ENCODE data around the gene CENPU. TPM values are rescaled to one million over a fixed set of nuclear protein-coding genes. Genes with fewer than 3 reads are reported as not detected.

The CENPU gene
- total RNA-seq, 2 donors from 2014 or later, result 69.9 to 96.2 TPM

GRCh38 chr4:184774152-184774551 is 40.3 kb upstream of the CENPU start:
- Histone ChIP-seq H3K27ac (ENCODE audit: low read depth, low read length) (no peak overlapping the region), H3K27me3 (ENCODE audit: control insufficient read depth, insufficient read depth, low read length, poor library complexity, severe bottlenecking) (no peaks in the 10 kb centered on the region), H3K4me1 (ENCODE audit: control insufficient read depth, insufficient read depth, low read length) (no peaks in the 10 kb centered on the region), H3K9me3 (ENCODE audit: control insufficient read depth, low read length) (peaks cover 3% of the 10 kb centered on the region), H3K4me3 (ENCODE audit: low read length) (no peak overlapping the region), H3K36me3 (ENCODE audit: control insufficient read depth, insufficient read depth, low read length) (peaks cover 46% of the 10 kb centered on the region), H3K9ac (ENCODE audit: extremely low read depth, low read length, poor library complexity, severe bottlenecking) (no peak overlapping the region)
- H3K27me3 Mint-ChIP-seq (ENCODE audit: insufficient read depth), result no peaks in the 10 kb centered on the region
- peaks cover under 1% of the 10 kb centered on the region for H3K36me3 Mint-ChIP-seq (ENCODE audit: low read depth)
- H3K9me3 Mint-ChIP-seq, result peaks cover 3% of the 10 kb centered on the region
- WGBS, 2 experiments (ENCODE audit: insufficient coverage in 1 of 2, insufficient read length in 1 of 2), result 93 to 99% methylated on average over 3 to 7 of the region's 7 CpGs
- no peaks in the 10 kb centered on the region for H3K4me1 Mint-ChIP-seq
- H3K4me3 Mint-ChIP-seq, result no peak overlapping the region
- H3K27ac Mint-ChIP-seq, result no peak overlapping the region
- TF ChIP-seq, protein P1, sequence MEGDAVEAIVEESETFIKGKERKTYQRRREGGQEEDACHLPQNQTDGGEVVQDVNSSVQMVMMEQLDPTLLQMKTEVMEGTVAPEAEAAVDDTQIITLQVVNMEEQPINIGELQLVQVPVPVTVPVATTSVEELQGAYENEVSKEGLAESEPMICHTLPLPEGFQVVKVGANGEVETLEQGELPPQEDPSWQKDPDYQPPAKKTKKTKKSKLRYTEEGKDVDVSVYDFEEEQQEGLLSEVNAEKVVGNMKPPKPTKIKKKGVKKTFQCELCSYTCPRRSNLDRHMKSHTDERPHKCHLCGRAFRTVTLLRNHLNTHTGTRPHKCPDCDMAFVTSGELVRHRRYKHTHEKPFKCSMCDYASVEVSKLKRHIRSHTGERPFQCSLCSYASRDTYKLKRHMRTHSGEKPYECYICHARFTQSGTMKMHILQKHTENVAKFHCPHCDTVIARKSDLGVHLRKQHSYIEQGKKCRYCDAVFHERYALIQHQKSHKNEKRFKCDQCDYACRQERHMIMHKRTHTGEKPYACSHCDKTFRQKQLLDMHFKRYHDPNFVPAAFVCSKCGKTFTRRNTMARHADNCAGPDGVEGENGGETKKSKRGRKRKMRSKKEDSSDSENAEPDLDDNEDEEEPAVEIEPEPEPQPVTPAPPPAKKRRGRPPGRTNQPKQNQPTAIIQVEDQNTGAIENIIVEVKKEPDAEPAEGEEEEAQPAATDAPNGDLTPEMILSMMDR (conservative IDR thresholded peaks at IDR 0.05), result no peak
- DNase-seq, result no peak

DNA sequence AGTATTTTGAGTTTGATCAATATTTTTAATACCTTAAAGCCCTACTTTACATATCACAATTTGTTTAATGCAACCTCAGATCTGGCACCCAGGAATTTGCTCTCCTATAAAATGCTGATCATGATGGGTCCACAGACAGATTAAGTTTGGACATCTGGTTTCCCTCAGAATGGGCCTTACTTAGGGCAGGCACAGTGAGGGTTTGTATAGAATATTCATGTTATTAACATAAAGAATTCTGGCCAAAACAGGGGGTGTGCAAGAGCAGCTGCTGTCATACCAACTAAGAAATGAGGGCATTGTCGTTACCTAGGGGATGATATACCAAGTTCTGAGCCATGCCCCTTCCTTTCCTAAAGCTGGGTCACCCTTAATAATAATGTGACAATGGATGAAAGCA is 37.5 kb upstream of the CENPU start:
- Histone ChIP-seq H3K9ac (ENCODE audit: extremely low read depth, low read length, poor library complexity, severe bottlenecking) (no peak overlapping the region), H3K4me3 (ENCODE audit: low read length) (no peak overlapping the region), H3K36me3 (ENCODE audit: control insufficient read depth, insufficient read depth, low read length) (peaks cover 54% of the 10 kb centered on the region), H3K4me1 (ENCODE audit: control insufficient read depth, insufficient read depth, low read length) (no peaks in the 10 kb centered on the region), H3K27ac (ENCODE audit: low read depth, low read length) (no peak overlapping the region), H3K9me3 (ENCODE audit: control insufficient read depth, low read length) (no peaks in the 10 kb centered on the region), H3K27me3 (ENCODE audit: control insufficient read depth, insufficient read depth, low read length, poor library complexity, severe bottlenecking) (no peaks in the 10 kb centered on the region)
- Mint-ChIP-seq H3K36me3 (ENCODE audit: low read depth) (no peaks in the 10 kb centered on the region), H3K4me1 (no peaks in the 10 kb centered on the region), H3K4me3 (no peak overlapping the region), H3K27ac (no peak overlapping the region), H3K27me3 (ENCODE audit: insufficient read depth) (no peaks in the 10 kb centered on the region), H3K9me3 (no peaks in the 10 kb centered on the region)
- 83 to 97% methylated on average over 1 of the region's 1 CpG for WGBS, 2 experiments (ENCODE audit: insufficient coverage in 1 of 2, insufficient read length in 1 of 2)
- TF ChIP-seq, protein P1 (conservative IDR thresholded peaks at IDR 0.05), result no peak
- DNase-seq, result no peak

DNA sequence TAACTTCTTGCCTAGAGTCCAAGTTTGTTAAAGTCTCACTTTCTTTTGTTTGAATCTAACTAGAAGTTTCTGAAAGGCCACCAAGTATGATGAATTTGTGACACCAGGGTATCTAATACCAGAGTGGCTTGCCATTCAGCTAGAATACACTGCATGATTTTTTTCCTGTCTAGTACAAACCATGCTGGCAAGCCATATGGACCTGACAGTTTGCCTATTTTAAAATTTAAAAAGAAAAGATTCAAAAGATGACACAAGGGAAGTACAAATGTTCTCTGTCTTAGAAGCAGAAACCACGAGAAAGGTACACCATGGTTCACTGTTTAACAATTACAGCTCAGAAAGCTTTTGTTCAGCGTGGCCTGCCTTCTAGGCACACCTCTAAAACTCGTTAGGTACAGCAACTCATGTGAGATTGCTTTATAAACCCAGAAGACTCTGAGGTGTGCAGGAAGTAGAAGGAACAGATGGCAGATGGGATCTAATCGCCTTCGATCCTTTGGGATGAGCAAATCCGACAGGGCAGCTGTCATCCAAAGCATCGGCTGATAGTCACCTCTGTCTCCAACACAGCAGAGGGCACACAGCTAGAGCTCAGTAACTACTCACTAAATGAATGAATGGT is 35.4 kb upstream of the CENPU start:
- no peak for DNase-seq
- no peaks in the 10 kb centered on the region for H3K4me1 Mint-ChIP-seq
- H3K27ac ChIP-seq (ENCODE audit: low read depth, low read length), result no peak overlapping the region
- no peak overlapping the region for H3K4me3 Mint-ChIP-seq
- H3K9me3 ChIP-seq (ENCODE audit: control insufficient read depth, low read length), result no peaks in the 10 kb centered on the region
- no peaks in the 10 kb centered on the region for H3K4me1 ChIP-seq (ENCODE audit: control insufficient read depth, insufficient read depth, low read length)
- 93% methylated on average over 7 of the region's 7 CpGs for WGBS, 2 experiments (ENCODE audit: insufficient coverage in 1 of 2, insufficient read length in 1 of 2)
- H3K27me3 Mint-ChIP-seq (ENCODE audit: insufficient read depth), result no peaks in the 10 kb centered on the region
- H3K9me3 Mint-ChIP-seq, result no peaks in the 10 kb centered on the region
- no peak overlapping the region for H3K9ac ChIP-seq (ENCODE audit: extremely low read depth, low read length, poor library complexity, severe bottlenecking)
- peaks cover 67% of the 10 kb centered on the region for H3K36me3 ChIP-seq (ENCODE audit: control insufficient read depth, insufficient read depth, low read length)
- H3K36me3 Mint-ChIP-seq (ENCODE audit: low read depth), result no peaks in the 10 kb centered on the region
- H3K4me3 ChIP-seq (ENCODE audit: low read length), result no peak overlapping the region
- no peak overlapping the region for H3K27ac Mint-ChIP-seq
- no peaks in the 10 kb centered on the region for H3K27me3 ChIP-seq (ENCODE audit: control insufficient read depth, insufficient read depth, low read length, poor library complexity, severe bottlenecking)
- TF ChIP-seq, protein P1 (conservative IDR thresholded peaks at IDR 0.05), result no peak

Data from endodermal cell (in vitro differentiated cells).